T follicular helper cell (primary cell): ENCODE results near the gene CSNK1G1.

Experiments
- DNase-seq: peaks from one replicate; pipeline ENCODE4 v3.0.0-alpha.2; 2020; ENCODE audit warnings: low read depth

CSNK1G1 gene

DNA sequence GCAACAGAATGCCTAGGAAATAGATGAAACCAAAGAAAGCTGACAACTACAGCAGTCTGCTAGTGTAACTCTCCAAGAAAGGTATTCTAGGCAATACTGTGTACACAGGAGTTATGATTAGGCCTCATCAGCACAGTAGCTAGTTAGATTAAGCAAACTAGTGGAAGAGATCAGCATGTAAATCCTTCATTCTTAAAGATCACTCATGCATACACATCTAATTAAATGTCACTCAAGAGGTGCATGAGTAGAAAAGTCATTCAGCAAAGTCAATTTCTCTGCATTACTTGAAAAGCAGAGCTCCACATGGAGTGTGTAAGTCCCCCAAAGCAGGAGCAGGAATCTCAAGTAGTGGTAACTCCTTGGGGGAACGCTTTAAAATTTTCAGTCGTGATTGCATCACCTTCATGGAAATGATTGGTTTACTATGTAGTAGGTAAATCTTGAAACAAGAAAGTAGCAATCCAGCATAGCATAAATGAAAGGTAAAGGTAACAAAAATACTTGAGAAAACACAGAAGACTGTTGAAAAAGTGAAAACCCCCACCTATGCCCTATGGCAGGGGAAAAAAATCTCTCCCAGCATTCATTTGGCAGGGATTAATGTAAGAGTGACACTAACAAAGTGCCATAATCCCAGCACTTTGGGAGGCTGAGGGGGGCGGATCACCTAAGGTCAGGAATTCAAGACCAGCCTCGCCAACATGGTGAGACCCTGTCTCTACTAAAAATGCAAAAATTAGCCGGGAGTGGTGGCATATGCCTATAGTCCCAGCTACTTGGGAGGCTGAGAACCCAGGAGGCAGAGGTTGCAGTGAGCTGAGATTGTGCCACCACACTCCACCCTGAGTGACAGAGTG is 163.8 kb downstream of the CSNK1G1 start:
- no peak for DNase-seq

DNA sequence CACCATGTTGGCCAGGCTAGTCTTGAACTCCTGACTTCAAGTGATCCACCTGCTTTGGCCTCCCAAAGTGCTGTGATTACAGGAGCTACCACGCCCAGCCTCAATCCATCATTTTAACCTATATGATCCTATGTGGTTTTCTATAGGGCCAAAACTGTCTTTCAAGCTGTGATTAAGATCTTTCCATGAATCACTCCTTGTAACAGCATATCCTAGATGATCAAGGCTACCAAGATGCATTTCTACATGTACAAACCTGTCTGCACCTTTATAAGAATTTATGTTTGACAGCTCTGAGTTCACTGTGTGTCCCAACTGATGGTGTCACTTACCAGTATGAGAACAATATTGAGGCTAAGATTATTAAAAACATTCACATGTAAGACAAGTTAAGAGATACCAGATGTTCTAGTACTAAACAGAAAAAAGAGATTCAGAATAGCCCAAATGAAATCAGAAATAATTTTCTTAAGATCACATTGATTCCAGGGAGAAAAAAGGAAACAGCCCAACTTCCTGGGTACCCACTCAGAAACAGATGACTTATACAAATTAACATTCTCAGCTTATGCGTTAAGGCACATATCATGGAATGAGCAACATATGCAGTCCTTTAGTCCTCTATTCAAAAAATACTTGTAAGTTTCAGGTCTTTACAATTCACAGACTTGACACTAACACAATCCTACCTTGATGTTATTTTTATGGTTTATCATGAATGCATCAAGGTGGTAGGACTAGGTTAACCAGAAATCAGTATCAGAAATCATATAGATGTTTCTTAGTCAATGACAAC is 168.4 kb downstream of the CSNK1G1 start:
- DNase-seq = no peak

DNA sequence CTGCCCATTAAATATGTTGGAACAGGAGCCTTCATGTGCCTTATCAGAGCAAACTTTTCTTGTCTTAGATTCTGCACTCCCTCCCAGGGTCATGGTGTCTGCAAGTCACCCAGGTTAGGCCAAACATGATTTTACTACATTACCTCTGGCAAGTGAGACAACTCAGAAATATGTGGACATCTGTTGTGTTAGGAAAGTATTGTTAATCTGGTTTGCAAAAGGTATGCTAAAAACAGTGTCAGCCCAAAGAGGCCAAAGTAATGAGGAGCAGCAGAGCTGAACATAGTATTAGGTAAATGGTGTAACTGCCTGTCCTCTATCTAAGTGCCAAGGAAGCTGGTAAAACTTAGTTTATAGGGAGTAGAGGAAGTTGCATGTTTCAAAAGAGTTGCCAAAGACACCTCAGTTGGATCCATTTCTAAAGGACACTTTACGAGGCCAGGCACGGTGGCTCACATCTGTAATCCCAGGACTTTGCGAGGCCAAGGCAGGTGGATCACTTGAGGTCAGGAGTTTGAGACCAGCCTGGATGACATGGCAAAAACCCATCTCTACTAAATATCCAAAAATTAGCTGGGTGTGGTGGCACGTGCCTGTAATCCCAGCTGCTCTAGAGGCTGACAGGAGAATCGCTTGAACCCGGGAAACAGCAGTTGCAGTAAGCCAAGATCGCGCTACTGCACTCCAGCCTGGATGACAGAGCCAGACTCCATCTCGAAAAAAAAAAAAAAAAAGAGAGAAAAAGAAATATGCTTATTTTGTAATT is 170.6 kb downstream of the CSNK1G1 start:
- no peak for DNase-seq

DNA sequence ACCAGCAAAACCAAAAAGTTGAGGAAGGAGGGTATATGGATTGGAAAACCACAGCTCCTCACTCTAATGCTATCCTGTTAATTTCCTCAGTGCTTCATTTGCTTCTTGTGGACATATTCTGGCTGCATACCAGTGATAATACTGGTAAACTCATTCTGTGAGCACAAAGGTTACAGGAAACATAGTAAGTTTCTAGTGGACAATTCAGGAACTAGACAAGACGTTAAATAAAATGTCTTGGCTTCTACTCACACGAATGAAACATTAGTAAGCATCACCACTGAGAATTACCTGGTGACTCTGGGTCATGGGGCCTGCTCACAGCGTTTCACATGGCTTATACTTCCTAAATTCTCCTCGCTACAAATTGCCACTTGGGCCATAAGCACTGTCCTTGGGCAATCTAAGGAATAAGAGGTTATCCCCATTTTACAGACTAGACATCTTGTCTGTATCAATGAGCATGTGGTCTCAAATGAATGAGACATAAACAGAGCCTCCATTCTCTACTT is 173.1 kb downstream of the CSNK1G1 start:
- no peak for DNase-seq

DNA sequence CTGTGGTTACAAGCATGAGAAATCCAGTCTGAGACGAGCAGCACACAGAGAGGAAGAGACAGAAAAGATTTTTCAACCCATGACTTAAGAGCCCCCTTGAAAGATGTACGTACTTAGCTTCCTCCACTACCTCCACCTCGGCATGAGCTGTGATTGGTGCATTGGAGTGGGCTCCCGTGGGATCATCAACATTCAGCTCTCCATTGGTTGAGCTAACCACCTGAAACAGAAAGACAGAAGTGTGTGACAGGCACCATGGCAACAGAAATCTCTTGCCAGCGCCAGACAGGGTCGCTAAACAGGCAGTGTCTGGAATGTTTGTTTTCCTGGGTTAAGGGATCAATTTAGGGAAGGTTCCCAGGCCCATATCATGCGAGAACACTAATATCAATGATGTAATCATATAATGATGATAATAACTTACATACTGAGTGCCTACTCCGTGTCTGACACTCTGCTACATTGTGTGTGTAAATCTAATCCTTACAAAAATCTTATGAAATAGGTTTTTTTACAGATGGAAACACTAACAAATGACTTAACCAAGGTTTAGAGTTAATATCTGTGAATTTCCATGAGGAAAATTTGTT is 175.6 kb downstream of the CSNK1G1 start:
- no peak for DNase-seq

DNA sequence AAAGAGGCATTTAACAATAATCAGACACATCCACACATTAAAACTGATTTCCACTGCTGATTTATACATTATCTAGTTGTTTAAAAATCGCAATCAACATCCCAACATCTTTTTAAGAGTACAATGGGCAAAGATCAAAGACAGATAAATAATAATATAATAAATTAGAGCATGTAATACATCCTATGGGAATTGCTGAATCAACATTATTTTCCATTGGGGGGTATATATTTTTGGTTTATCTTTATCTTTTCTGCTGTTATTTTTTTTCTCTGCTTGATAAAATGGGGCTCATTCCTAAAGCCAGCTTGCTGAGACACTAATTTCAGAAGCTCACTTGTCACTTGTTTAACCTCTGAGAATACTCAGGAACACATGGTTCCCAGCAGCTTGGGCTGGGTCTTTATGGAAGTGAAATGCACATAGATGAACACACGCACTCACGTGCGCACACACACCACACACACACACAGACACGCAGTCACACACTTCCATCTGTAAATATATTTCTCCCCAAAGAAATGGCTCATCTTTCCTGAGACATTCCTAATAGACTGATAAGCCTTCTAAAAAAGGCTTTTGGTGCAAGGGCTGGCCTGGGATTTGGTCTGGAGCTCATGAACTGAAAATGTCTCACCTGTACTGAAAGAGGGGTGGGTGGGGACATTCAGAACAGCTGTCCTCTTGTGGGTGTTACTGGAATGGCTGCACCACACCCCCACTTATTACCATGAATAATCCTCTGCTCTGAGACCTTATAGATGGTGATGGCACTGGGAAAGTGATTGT is 189.7 kb downstream of the CSNK1G1 start:
- DNase-seq = no peak

DNA sequence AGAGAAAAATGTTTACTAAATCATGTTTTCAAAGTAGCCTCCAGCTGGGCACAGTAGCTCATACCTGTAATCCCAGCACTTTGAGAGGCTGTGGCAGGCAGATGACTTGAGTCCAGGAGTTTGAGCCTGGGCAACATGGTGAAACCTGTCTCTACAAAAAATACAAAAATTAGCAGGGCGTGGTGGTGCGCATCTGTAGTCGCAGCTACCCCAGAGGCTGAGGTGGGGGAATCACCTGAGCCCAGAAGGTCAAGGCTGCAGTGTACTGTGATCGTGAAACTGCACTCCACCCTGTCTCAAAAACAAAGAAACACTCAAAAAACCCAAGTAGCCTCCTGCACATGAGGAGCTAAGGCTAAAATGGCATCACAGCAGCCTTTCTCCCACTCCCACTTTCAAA is 191.5 kb downstream of the CSNK1G1 start:
- no peak for DNase-seq

DNA sequence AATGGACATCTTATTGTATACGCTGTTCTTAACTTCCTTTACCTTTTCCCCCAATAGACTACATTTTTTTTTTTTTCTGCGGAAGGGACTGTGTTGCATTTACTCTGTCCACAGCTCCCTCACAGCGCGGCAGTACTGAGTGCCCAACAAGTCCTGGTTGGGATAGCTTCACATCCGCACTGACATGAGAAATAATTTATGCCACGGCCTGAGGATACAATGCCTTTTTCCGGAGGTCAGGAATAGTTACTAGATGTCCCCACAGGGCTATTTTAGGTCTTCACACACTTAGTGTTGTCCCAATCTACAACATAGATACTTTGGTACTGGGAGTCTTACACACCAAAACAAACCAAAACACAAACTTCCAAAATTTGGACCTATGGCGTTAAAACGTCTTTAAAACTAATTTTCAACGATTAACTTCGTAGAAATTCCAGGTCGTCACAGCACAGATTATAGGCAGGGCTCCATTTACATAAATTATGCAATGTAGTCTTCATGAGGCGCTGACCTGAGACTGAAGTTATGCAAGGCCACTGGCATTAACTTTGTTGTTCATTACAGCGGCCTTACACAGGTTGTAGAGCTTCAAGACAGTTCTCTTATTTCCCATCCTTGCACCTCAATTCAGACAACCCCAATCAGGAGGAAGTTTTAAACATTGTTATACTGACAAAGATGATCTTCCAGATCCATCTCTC is 192.2 kb downstream of the CSNK1G1 start:
- no peak for DNase-seq

DNA sequence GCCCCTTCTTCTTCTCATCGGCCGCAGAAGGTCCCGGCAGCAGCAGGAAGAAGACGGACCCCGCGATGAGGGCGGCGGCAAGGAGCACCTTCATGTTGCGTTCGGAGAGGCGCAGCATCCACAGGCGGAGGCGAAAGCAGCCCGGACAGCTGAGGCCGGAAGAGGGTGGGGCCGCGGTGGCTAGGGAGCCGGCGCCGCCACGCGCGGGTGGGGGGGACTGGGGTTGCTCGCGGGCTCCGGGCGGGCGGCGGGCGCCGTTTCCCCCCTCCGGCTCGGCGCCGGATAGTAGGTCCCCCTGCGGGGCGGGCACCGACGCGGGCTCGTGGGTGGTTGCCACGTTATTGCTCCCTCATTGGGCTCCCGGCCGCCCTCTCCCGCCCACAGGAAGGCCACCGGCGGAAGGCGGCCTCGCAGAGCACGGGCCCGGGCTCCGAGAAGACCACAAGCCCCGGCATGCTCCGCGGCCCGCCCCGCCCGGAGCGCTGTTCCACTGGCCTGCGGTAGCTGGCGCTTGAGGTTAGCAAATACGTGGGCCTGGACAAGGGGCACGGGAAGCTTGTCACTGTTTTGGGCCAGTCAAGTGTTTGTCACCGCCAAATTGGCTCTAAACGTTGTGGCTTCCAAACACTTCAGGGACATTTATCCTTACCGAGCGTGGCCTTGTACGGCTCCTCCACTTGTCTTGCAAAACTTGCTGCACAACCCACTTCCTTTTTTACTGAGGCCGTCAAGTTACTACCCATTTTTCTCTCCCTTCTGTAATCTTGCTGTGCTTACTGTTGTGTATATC is 192.9 kb downstream of the CSNK1G1 start, which contains the start of gene PPIB:
TSS of gene PPIB (minus strand) at position 154 of the 790 bp plus-strand sequence. CDS start at position 118, 36 bp downstream.
- DNase-seq = peak; percentile 92

DNA sequence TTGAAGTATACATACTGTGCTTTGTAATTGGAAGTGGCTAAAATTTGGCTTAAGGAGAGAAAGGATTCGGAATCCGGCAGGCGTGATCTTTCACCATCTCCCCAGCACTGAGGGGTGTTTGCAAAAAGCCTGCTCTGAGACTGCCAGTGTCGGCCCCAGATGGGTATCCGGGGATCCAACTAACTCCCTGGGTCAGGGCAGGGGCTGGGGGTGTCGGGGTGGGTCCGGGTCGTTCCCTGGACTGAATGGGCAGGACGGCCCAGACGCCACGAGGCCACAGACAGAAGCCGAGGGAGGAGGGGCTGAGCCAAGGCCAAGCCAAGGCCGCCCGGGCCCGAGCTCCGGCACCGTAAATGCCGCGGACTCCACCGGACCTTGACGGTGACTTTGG is 193.5 kb downstream of the CSNK1G1 start:
- no peak for DNase-seq

DNA sequence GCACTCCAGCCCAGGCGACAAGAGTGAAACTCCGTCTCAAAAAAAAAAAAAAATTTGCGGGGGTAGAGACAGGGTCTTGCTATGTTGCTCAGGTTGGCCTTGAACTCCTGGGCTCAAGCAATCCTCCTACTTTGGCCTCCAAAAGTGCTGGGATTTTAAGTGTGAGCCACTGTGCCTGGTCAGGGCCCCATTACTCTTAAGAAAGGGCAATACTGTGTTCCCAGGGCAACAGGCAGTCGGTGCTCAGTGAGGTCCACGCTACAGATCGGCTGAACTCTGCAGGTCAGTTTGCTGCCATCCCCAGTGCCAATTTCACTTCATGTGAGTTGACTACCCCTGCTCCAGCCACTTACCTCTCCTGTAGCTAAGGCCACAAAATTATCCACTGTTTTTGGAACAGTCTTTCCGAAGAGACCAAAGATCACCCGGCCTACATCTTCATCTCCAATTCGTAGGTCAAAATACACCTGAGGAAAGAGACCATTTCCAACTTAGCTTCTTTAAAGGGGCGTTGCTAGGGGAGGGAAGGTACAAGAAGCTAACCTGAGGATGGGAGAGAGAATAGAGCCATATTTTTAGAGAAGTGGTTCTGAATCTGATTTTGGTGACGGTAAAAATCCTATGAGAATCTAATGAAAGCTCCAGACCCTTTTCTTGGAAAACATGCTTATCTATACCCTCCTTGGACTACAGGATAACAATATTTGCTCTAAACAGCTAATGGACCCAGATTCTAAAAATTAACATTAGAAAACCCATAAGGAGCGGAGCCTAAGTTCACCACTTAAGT is 194.1 kb downstream of the CSNK1G1 start:
- no peak for DNase-seq

DNA sequence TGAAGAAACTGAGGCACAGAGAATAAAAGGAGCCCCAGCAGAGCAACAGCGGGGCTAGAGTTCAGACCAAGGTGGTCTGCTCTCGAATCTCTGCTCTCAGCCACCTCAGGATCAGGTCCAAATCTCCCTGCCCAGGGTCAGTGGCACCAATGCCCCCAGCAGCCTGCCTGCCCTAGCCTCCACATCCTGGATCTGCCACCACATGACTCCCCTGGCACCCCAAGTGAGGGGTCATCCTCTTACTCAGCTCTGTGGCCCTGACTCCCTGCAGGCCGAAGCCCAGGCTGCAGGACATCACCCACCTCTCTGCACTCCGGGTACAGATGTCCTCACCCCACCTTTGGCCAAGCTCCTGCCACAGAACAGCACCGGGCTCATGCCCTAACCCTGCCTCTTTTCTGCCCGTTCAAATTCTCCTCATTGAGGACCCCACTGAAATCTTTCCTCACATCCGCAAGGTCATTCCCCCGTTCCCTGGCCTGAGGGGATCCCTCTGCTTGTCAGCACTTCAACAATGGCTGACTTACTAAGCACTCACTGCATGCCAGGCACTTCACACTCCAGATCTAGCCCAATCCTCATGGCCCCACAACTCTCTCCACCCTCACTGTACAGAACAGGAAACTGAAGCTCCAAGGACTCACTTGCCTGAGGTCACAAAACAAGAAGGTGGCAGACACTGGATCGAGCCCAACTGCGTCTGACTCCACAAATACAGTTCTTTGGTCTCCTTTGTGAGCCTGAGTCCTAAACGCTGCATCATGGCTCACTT is 197.4 kb downstream of the CSNK1G1 start:
- no peak for DNase-seq

DNA sequence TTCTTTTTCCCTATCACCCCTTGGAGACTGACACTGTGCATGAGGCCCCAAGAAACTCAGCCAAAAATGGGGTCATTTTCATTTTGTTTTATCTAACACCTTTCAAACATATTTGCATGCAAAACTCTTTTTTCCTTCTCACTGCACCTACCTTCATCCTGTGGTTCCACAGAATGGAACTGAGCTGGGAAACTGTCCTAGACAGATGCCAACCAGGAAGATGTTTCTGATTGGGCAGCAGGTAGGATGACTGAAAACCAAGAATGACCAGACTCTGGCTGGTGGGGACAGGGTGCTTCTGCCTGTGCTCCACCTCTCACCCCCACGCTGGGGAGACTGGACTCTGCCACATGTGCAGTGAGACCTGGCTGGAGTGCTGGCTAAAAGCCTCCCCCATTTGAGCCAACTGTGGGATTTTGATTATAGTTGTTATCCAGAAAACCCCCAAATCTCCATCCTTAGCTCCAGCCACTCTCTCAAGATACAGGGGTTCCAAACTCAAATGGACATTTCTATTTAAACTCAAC is 198.3 kb downstream of the CSNK1G1 start:
- DNase-seq = no peak

DNA sequence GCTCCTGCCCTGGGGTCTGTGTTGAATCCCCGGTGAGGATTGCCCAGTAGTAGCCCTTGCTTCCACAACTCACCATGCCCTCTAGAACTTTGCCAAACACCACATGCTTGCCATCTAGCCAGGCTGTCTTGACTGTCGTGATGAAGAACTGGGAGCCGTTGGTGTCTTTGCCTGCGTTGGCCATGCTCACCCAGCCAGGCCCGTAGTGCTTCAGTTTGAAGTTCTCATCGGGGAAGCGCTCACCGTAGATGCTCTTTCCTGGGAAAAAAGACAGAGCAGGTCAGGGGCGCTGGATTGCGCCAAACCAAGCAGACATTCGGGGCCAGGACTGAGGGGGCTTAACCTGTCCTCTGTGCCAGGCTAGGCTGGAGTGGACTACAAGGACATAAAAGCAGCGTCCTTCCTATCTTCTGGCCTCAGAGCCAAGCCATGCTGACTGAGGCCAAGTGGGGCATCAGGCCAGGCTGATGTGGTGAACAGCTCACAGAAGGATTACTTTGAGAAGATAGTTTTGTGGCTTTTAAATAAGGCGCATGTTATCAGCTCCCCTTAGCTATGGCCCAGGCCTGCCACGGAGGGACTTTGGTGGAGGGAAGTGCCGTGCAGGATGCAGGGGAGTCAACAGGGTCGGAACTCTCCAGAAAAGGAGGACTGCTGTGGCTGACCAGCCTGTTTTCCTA is 199.2 kb downstream of the CSNK1G1 start:
- no peak for DNase-seq

DNA sequence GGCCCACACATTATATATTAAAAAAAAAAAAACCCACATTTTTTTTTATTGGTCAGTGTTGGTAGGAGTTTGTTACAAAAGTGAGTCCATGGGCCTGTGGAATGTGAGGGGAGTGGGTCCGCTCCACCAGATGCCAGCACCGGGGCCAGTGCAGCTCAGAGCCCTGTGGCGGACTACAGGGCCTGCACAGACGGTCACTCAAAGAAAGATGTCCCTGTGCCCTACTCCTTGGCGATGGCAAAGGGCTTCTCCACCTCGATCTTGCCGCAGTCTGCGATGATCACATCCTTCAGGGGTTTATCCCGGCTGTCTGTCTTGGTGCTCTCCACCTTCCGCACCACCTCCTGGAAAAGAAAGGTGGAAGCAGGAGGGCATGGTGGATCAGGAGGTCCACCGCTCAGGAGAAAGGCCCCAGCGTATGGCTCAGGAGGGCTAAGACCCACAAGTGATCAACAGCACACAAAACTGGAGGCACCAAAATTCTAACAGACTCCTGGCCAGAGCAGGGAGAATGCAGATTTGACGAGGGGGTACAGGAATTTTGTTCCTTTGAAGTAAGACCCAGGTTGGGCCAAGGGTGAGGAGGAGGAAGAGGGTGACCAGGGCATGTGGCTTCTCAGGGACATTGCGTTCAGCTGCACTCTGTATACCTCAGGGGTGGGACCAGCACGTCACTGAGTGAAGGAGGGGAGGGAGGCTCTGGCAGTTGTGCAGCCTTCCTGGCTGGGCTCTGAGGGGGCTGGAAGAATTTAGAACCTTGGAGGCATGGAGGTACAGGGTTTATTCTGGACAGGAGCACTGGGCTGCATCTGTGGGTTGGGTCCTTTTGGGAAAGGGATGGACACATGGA is 199.9 kb downstream of the CSNK1G1 start:
- no peak for DNase-seq
